Mesendoderm (in vitro differentiated cells): ENCODE measurements around the gene HNRNPH1.
"Not testable (repeated sequence)": the region's sequence is repeated elsewhere in the genome, so short reads cannot be mapped to it uniquely, and the experiment has no call there.

Source experiments
- DNase-seq: peaks from one replicate; pipeline ENCODE4 v3.0.0; 2013
- H2AK5ac ChIP-seq: 2 replicates; pipeline ENCODE4 v1.6.1; 2013; ENCODE audit warnings: low read length, inconsistent platforms
- H2BK120ac ChIP-seq: 2 replicates; pipeline ENCODE4 v1.6.1; 2013; ENCODE audit warnings: low read depth, mild to moderate bottlenecking, low read length, moderate library complexity, mixed read lengths
- H2BK15ac ChIP-seq: replicated peaks from 2 replicates; pipeline ENCODE4 v1.6.1; 2013; ENCODE audit warnings: low read depth, mild to moderate bottlenecking, moderate library complexity
- H2BK5ac ChIP-seq: 2 replicates; pipeline ENCODE4 v1.6.1; 2013; ENCODE audit warnings: low read length, inconsistent platforms
- H3K18ac ChIP-seq: 2 replicates; pipeline ENCODE4 v1.6.1; 2013; ENCODE audit warnings: mild to moderate bottlenecking, low read length, mixed read lengths
- H3K23ac ChIP-seq: one replicate; pipeline ENCODE4 v1.6.1; 2013; ENCODE audit warnings: low read length
- H3K27ac ChIP-seq: 2 replicates; pipeline ENCODE4 v1.5.1; 2013; ENCODE audit warnings: low read depth, mild to moderate bottlenecking, inconsistent platforms, low read length, moderate library complexity
- H3K27me3 ChIP-seq: 2 replicates; pipeline ENCODE4 v1.6.1; 2013; ENCODE audit warnings: low read length, control low read depth, mild to moderate bottlenecking, inconsistent platforms; ENCODE audit not compliant: insufficient read depth, poor library complexity
- H3K36me3 ChIP-seq: 2 replicates; pipeline ENCODE4 v1.6.1; 2013; ENCODE audit warnings: low read length, inconsistent platforms; ENCODE audit not compliant: control insufficient read depth, insufficient read depth
- H3K4ac ChIP-seq: one replicate; pipeline ENCODE4 v1.6.1; 2013; ENCODE audit warnings: low read depth, mild to moderate bottlenecking, low read length, moderate library complexity
- H3K4me1 ChIP-seq: 2 replicates; pipeline ENCODE4 v1.6.1; 2013; ENCODE audit warnings: low read depth, low read length, inconsistent platforms; ENCODE audit not compliant: control insufficient read depth
- H3K4me2 ChIP-seq: 2 replicates; pipeline ENCODE4 v1.6.1; 2013; ENCODE audit warnings: low read length
- H3K4me3 ChIP-seq: 2 replicates; pipeline ENCODE4 v1.5.1; 2013; ENCODE audit warnings: mild to moderate bottlenecking, low read length
- H3K56ac ChIP-seq: one replicate; pipeline ENCODE4 v1.6.1; 2013; ENCODE audit warnings: low read length
- H3K79me1 ChIP-seq: 2 replicates; pipeline ENCODE4 v1.6.1; 2013; ENCODE audit warnings: low read length, inconsistent platforms
- H3K79me2 ChIP-seq: 2 replicates; pipeline ENCODE4 v1.6.1; 2013; ENCODE audit warnings: mild to moderate bottlenecking, low read length; ENCODE audit not compliant: control insufficient read depth, insufficient read depth
- H3K9ac ChIP-seq: 2 replicates; pipeline ENCODE4 v1.6.1; 2013; ENCODE audit warnings: low read length, inconsistent platforms
- H4K5ac ChIP-seq: one replicate; pipeline ENCODE4 v1.6.1; 2013; ENCODE audit warnings: low read length
- H4K8ac ChIP-seq: one replicate; pipeline ENCODE4 v1.6.1; 2013; ENCODE audit warnings: low read depth, mild to moderate bottlenecking, control low read depth, low read length, moderate library complexity
- WGBS: extraction: QIAGEN DNeasy Blood & Tissue Kit; methylation state at CpG from one replicate; pipeline ENCODE4 v1.1.7; 2013; ENCODE audit warnings: low lambda C conversion rate, missing lambda C conversion rate; ENCODE audit not compliant: insufficient coverage; ENCODE audit errors: extremely low coverage; 5-methylcytosine and 5-hydroxymethylcytosine counted together

Gene HNRNPH1

DNA sequence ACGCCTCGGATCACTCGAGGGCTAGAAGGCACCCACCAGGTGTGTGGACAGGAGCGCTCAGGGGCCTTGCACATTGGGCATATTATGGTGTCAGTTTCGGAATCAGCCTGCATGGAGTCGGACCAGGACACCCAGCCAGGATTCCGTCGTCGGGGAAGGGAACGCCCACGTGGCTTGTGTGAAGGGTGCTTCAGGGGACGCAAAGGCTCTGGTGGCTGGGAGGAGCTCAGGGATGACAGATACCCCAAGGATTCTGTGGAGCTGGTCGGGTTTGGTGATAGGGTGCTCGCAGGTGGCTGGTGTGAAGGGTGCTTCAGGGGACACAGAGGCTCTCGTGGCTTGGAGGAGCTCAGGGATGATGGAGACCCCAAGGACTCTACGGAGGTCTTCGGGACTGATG, 19.2 kb upstream of the HNRNPH1 start:
- not testable (repeated sequence) for H2BK15ac ChIP-seq, H3K27ac ChIP-seq, H3K4me3 ChIP-seq, H2BK5ac ChIP-seq, H3K27me3 ChIP-seq, H3K23ac ChIP-seq, H4K8ac ChIP-seq, H3K79me1 ChIP-seq, H3K4me1 ChIP-seq, H3K9ac ChIP-seq, H3K4ac ChIP-seq, DNase-seq, H3K18ac ChIP-seq, H3K56ac ChIP-seq, H3K36me3 ChIP-seq, H2AK5ac ChIP-seq, H3K79me2 ChIP-seq, H2BK120ac ChIP-seq, H3K4me2 ChIP-seq, H4K5ac ChIP-seq
- WGBS: no CpG with 5 or more reads among the region's 17 CpGs

DNA sequence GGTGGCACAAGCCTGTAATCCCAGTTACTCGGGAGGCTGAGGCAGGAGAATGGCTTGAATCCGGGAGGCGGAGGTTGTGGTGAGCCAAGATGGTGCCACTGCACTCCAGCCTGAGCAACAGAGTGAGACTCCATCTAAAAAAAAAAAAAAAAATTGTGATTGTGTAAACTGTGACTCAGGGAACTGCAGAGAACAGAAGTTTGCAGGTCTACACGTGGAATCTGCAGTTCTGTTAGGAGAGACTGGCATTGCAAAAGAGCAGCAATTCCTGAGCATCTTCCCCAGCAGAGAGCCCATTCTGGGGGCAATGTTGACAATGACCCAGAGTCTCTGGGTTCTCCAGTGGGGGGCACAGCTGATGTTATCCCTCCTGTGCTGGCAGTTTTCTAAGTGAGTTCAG, 18.3 kb upstream of the HNRNPH1 start:
- not testable (repeated sequence) for H4K8ac ChIP-seq, H2BK15ac ChIP-seq, H2BK5ac ChIP-seq, H3K23ac ChIP-seq, H3K27me3 ChIP-seq, H3K4me1 ChIP-seq, H3K79me2 ChIP-seq, H2AK5ac ChIP-seq, H3K27ac ChIP-seq, H3K18ac ChIP-seq, H2BK120ac ChIP-seq, H3K9ac ChIP-seq, H3K4ac ChIP-seq, H3K4me3 ChIP-seq, H3K36me3 ChIP-seq, H3K56ac ChIP-seq, H4K5ac ChIP-seq, H3K4me2 ChIP-seq, DNase-seq, H3K79me1 ChIP-seq
- WGBS: no CpG with 5 or more reads among the region's 4 CpGs

DNA sequence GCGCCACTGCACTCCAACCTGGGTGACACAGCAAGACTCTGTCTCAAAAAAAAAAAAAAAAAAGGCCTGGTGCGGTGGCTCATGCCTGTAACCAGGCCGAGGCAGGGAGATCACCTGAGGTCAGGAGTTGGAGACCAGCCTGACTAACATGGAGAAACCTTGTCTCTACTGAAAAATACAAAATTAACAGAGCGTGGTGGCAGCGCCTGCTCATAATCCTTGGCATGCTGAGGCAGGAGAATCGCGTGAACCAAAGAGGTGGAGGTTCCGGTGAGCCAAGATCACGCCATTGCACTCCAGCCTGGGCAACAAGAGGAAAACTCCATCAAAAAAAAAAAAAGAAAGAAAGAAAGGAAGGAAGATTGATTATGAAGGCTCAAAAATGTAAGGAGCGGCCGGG, 15.8 kb upstream of the HNRNPH1 start:
- H3K4ac ChIP-seq, H3K9ac ChIP-seq, H3K23ac ChIP-seq, H3K4me2 ChIP-seq, H4K8ac ChIP-seq, H3K79me1 ChIP-seq, H3K27ac ChIP-seq, H2BK15ac ChIP-seq, H3K18ac ChIP-seq, H3K27me3 ChIP-seq, H3K56ac ChIP-seq, H2BK120ac ChIP-seq, H3K79me2 ChIP-seq, H3K4me1 ChIP-seq, H2BK5ac ChIP-seq, H2AK5ac ChIP-seq, DNase-seq, H3K36me3 ChIP-seq, H4K5ac ChIP-seq, H3K4me3 ChIP-seq: not testable (repeated sequence)
- WGBS: no CpG with 5 or more reads among the region's 11 CpGs

DNA sequence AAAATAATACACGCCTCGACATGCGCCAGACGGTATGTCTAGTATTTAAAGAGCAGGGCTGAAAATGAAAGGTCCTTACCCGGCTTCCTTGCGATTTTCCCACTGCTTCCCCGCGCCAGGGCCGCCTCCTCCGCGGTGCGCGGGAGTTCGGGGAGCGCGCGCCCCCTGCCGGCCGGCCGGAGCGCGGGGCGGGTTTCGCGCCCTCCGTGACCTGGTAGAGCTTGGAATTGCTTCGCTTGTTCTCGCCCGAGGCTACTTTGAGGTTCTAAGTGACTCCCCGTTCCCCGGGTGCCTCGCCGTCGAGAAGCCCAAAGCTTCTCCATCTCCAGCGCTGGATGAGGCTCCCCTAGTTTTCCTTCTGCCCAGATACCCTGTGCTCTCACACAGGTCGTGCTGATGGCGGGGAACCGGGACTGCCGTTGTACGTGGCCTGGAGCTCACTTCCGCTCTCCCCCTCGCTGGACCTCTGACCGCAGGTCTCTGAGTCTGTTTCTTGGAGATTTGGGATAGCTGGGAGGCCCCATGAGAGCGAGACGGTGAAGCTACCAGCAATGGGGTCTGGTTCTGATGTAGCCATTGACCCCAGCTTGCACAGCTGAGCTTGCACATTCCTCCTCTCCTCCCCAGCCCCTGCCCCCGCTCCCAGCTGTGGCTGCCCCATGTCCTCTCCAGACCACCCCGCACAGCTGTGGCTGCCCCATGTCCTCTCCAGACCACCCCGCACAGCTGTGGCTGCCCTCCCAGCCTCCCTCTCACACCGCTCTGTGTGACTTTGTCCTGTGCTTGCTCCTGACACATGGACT, 11.1 kb upstream of the HNRNPH1 start:
- not testable (repeated sequence) for H3K18ac ChIP-seq, H4K5ac ChIP-seq, H2BK5ac ChIP-seq, H4K8ac ChIP-seq, H2BK120ac ChIP-seq, H3K4me1 ChIP-seq, H3K36me3 ChIP-seq, H3K4ac ChIP-seq, H3K56ac ChIP-seq, H2AK5ac ChIP-seq, H3K79me2 ChIP-seq, DNase-seq, H3K27ac ChIP-seq, H3K4me3 ChIP-seq, H3K4me2 ChIP-seq, H3K79me1 ChIP-seq, H3K27me3 ChIP-seq, H3K23ac ChIP-seq, H3K9ac ChIP-seq, H2BK15ac ChIP-seq
- WGBS: no CpG with 5 or more reads among the region's 49 CpGs

DNA sequence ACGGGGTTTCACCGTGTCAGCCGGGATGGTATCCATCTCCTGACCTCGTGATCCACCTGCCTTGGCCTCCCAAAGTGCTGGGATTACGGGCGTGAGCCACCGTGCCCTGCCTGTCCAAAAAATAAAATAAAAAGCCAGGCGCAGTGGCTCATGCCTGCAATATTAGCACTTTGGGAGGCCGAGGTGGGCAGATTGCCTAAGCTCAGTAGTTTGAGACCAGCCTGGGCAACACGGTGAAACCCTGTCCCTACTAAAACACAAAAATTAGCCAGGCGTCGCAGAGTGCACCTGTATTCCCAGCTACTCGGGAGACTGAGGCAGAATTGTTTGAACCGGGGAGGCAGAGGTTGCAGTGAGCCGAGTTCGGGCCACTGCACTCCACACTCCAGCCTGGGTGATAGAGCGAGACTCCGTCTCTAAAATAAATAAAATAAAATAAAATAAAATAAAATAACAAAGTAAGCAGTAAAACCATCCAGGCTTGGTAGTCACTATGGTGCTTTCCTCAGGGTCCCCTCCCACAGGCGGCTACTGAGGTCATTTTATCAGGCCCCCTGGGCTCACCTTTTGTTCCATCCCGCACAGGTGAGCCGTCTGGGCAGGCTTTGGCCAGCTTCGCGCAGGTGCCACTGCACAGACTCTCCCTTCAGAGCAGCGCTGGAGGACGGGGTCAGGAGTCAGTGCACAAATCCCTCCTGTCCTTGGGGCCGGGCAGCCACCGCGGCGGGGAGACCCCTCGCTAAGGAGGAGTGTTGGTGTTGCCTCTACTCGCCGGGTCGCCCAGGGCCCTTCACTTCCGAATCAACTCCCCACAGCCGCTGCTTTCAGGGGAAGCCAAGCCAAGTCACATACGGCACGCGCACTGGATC, 10.3 kb upstream of the HNRNPH1 start:
- H2BK5ac ChIP-seq, H3K4me3 ChIP-seq: not testable (repeated sequence)
- no CpG with 5 or more reads among the region's 38 CpGs for WGBS

More for the DNA sequence above, 10.3 kb upstream of the HNRNPH1 start:
- H4K8ac ChIP-seq, H3K27me3 ChIP-seq, H3K79me1 ChIP-seq, H2BK15ac ChIP-seq, H3K23ac ChIP-seq, H3K4ac ChIP-seq, H3K56ac ChIP-seq, H3K79me2 ChIP-seq, H3K27ac ChIP-seq, H3K36me3 ChIP-seq, H3K4me1 ChIP-seq, H3K4me2 ChIP-seq, H2AK5ac ChIP-seq, H3K9ac ChIP-seq, DNase-seq, H3K18ac ChIP-seq, H2BK120ac ChIP-seq, H4K5ac ChIP-seq: not testable (repeated sequence)
